Hepatocyte (in vitro differentiated cells): ENCODE measurements around the gene KLF13. TPM values are rescaled to one million over a fixed set of nuclear protein-coding genes. Genes with fewer than 3 reads are reported as not detected.

Experiments used
- DNase-seq: peaks from one replicate; pipeline ENCODE4 v3.0.0-alpha.2; 2016; ENCODE audit warnings: low spot score
- H2AFZ ChIP-seq: fragments of 200-600 bp; sonication (generic); 2 replicates; pipeline ENCODE4 v1.6.0; 2016; ENCODE audit warnings: antibody characterized with exemption, mild to moderate bottlenecking
- H3K27ac ChIP-seq: fragments of 200-600 bp; sonication (generic); 2 replicates; pipeline ENCODE4 v1.5.1; 2016; ENCODE audit warnings: mild to moderate bottlenecking
- H3K27me3 ChIP-seq: fragments of 200-600 bp; sonication (generic); 2 replicates; pipeline ENCODE4 v1.6.1; 2016
- H3K36me3 ChIP-seq: fragments of 200-600 bp; sonication (generic); replicated peaks from 2 replicates; pipeline ENCODE4 v1.5.1; 2016; ENCODE audit warnings: low read depth; ENCODE audit not compliant: insufficient read depth
- H3K4me1 ChIP-seq: fragments of 200-600 bp; sonication (generic); 2 replicates; pipeline ENCODE4 v1.5.1; 2016; ENCODE audit warnings: mild to moderate bottlenecking, moderate library complexity; ENCODE audit not compliant: insufficient read depth
- H3K4me2 ChIP-seq: fragments of 200-600 bp; sonication (generic); 2 replicates; pipeline ENCODE4 v1.6.0; 2016
- H3K4me3 ChIP-seq: fragments of 200-600 bp; sonication (generic); 2 replicates; pipeline ENCODE4 v1.5.1; 2016; ENCODE audit warnings: mild to moderate bottlenecking
- H3K79me2 ChIP-seq: fragments of 200-600 bp; sonication (generic); 2 replicates; pipeline ENCODE4 v1.6.0; 2017; ENCODE audit warnings: mild to moderate bottlenecking
- H3K9me2 ChIP-seq: fragments of 200-600 bp; sonication (generic); replicated peaks from 2 replicates; pipeline ENCODE4 v1.6.0; 2017; ENCODE audit warnings: mild to moderate bottlenecking; ENCODE audit not compliant: insufficient read depth
- H3K9me3 ChIP-seq: fragments of 200-600 bp; sonication (generic); 2 replicates; pipeline ENCODE4 v1.5.1; 2016; ENCODE audit warnings: low read depth, mild to moderate bottlenecking
- H4K20me1 ChIP-seq: fragments of 200-600 bp; sonication (generic); 2 replicates; pipeline ENCODE4 v1.6.0; 2016; ENCODE audit warnings: mild to moderate bottlenecking; ENCODE audit not compliant: insufficient read depth, poor library complexity, severe bottlenecking
- EZH2 ChIP-seq: fragments of 200-600 bp; sonication (generic); IDR thresholded peaks from 2 replicates; pipeline ENCODE4 v1.6.1; 2016; ENCODE audit warnings: antibody characterized with exemption, mild to moderate bottlenecking, borderline replicate concordance
- EZH2phosphoT487 ChIP-seq: fragments of 200-600 bp; sonication (generic); IDR thresholded peaks from one replicate; pipeline ENCODE4 v1.6.1; 2018; ENCODE audit warnings: antibody characterized with exemption, mild to moderate bottlenecking, low read depth, moderate library complexity; ENCODE audit not compliant: unreplicated experiment, severe bottlenecking
- WGBS: methylation state at CpG from one replicate; pipeline ENCODE4 v1.1.6; 2016; ENCODE audit warnings: low lambda C conversion rate; ENCODE audit errors: missing lambda C conversion rate; 5-methylcytosine and 5-hydroxymethylcytosine counted together
- polyA plus RNA-seq: library from polyadenylated mRNA; unstranded; fragments of >200 nt; fragmentation: Nextera tagmentation; extraction: Ambion mirVana; gene quantifications from 2 replicates; pipeline ENCODE4 v1.2.1, GENCODE V29; 2016
- total RNA-seq: library from RNA; depleted of rRNA; stranded (reverse); fragments of >200 nt; gene quantifications from 2 replicates; pipeline ENCODE4 v1.2.3, GENCODE V29; 2014
- TF ChIP-seq, protein P1 (sequence below): fragments of 200-600 bp; sonication (generic); IDR thresholded peaks from 2 replicates; pipeline ENCODE4 v1.5.1; 2016; ENCODE audit warnings: antibody characterized with exemption, mild to moderate bottlenecking; ENCODE audit not compliant: poor library complexity

KLF13 gene
- total and polyA plus RNA-seq, 2 experiments from 2014 or later: 32.7 to 51.2 TPM

GRCh38 chr15:31278544-31279220, 48.0 kb upstream of the KLF13 start:
- Histone ChIP-seq H3K9me3 (no peaks in the 10 kb centered on the region), H2AFZ (no peak overlapping the region), H3K4me3 (no peak overlapping the region), H3K27me3 (no peaks in the 10 kb centered on the region), H3K4me2 (no peak overlapping the region), H3K27ac (no peak overlapping the region), H3K36me3 (no peaks in the 10 kb centered on the region), H3K79me2 (no peaks in the 10 kb centered on the region), H3K9me2 (no peaks in the 10 kb centered on the region), H4K20me1 (no peaks in the 10 kb centered on the region), H3K4me1 (peaks cover 16% of the 10 kb centered on the region)
- 97% methylated on average over 16 of the region's 18 CpGs for WGBS
- TF ChIP-seq, protein P1, sequence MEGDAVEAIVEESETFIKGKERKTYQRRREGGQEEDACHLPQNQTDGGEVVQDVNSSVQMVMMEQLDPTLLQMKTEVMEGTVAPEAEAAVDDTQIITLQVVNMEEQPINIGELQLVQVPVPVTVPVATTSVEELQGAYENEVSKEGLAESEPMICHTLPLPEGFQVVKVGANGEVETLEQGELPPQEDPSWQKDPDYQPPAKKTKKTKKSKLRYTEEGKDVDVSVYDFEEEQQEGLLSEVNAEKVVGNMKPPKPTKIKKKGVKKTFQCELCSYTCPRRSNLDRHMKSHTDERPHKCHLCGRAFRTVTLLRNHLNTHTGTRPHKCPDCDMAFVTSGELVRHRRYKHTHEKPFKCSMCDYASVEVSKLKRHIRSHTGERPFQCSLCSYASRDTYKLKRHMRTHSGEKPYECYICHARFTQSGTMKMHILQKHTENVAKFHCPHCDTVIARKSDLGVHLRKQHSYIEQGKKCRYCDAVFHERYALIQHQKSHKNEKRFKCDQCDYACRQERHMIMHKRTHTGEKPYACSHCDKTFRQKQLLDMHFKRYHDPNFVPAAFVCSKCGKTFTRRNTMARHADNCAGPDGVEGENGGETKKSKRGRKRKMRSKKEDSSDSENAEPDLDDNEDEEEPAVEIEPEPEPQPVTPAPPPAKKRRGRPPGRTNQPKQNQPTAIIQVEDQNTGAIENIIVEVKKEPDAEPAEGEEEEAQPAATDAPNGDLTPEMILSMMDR: no peak
- TF ChIP-seq EZH2 (no peak), EZH2phosphoT487 (no peak)
- DNase-seq: no peak

DNA sequence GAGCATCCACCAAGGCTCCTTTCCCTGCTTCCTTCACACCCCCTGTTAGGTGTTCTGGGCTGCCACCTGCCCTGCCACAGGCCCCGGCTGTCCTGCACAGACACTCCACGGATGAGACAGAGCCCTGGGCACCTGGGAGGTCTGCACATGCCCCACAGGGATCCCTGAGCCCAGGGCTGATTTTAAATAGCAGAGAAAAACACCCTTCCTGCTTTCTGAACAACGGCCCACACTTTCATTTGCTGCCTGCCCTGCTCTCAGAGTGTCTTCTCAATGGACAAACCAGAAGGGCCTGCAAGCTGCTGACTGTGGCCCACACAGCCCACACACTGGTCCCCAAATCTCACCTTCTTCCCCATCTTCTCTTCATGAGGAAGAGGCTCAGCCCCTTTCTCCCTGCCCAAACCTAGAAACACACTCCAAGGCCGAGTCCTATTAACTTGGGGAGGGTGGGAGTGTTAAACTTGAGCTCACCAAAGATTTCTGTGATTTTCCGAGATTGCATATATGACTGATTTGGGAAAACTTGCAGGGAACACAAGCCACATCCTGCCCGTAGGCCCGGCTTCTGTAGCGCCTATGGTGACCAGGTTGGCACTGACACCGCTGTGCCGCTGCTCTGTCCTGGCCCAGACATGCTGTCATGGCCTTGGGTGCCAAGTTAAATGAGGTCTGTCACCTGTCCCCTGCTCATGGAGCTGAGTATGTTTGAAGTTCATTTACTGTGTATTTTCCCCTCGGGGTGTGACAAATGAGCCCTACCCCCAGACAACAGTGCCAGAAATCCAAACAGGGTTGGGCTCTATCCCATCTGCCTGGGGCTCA, 47.2 kb upstream of the KLF13 start:
- Histone ChIP-seq H3K36me3 (no peaks in the 10 kb centered on the region), H3K4me3 (no peak overlapping the region), H3K27me3 (no peaks in the 10 kb centered on the region), H3K4me1 (peaks cover 14% of the 10 kb centered on the region), H4K20me1 (no peaks in the 10 kb centered on the region), H2AFZ (no peak overlapping the region), H3K27ac (peak overlapping the region; percentile 16), H3K4me2 (no peak overlapping the region), H3K79me2 (no peaks in the 10 kb centered on the region), H3K9me3 (no peaks in the 10 kb centered on the region), H3K9me2 (no peaks in the 10 kb centered on the region)
- TF ChIP-seq EZH2 (no peak), EZH2phosphoT487 (no peak)
- TF ChIP-seq, protein P1: no peak
- no peak for DNase-seq
- 85% methylated on average over 11 of the region's 11 CpGs for WGBS

DNA sequence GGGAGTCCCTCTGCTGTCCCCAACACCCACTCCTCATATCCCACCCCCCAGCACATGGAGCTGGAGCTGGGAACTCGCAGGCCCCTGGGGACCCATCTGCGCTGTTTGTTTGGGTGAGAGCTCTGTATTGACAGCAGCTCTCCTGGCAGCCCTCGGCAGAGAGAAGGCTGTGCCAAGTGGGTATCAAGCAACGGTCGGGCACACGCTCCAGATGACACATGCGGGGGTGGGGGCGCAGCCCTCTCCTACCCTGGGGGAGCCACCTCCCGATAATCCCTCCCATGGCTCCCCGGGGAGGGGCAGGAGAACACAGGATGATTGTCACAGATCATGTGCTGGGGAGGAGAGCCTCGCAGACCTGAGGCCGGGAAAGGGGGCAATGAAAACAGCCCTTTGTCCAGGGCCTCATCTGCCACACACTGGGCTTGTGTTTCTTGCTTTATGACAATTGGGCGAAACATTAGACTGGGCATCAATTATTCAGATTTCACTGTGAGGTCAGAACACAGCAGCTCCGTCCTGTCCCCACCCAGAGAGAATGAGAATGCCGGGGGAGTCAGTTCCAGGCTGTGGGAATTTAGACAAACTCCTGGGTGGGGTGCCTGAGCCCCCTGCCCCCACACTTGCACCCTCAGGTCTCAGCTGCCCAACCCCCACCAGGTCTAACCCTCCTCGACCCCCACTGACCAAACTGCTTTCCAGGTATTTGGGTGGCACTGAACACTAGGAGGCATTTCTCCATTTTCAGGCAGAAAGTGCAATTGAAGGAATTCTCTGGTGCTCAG, 46.4 kb upstream of the KLF13 start:
- Histone ChIP-seq H3K4me3 (no peak overlapping the region), H3K79me2 (no peaks in the 10 kb centered on the region), H3K27me3 (no peaks in the 10 kb centered on the region), H3K27ac (peak overlapping the region; percentile 16), H3K9me2 (no peaks in the 10 kb centered on the region), H2AFZ (no peak overlapping the region), H3K4me2 (no peak overlapping the region), H3K9me3 (no peaks in the 10 kb centered on the region), H3K36me3 (no peaks in the 10 kb centered on the region), H3K4me1 (peaks cover 11% of the 10 kb centered on the region), H4K20me1 (no peaks in the 10 kb centered on the region)
- WGBS: 73% methylated on average over 16 of the region's 16 CpGs
- no peak for DNase-seq
- TF ChIP-seq EZH2 (no peak), EZH2phosphoT487 (no peak)
- TF ChIP-seq, protein P1: no peak
